ENCODE results near the gene DACH1. TPM values are rescaled to one million over a fixed set of nuclear protein-coding genes. Genes with fewer than 3 reads are reported as not detected.

DACH1 gene
- total and polyA plus RNA-seq, 9 of the 15 experiments (the other 6 are each of a cell fraction or from before 2014, with no cell fraction given), result 0.04 to 0.07 (median 0.04) TPM; not detected in 2

DNA sequence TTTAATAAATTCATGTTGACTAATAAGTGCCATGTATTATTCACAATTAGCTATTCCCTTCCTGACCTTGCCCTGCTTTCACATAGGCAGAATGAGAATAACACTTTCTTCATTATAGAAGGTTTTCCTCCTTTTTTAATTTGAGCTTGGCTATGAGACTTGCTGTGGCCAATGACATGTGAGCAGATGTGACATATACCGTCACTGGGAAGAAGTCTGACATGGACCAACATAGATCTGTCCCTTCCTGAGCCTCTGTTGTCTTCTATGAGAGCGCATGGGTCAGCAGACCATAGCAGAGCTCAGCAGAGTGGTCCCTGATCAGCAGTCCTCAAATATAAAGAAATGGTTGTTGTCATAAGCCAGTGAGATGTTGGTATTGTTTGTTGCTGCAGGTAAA lies 163.9 kb downstream of the DACH1 start:
- no TSS peak for BruUV-seq (replicated peaks)
- in situ Hi-C loops (cut with MboI), result no loop called here
- Histone ChIP-seq H3K4me3 (no peak overlapping the region), H4K20me1 (replicated peaks; ENCODE audit: control insufficient read depth, insufficient read depth, low read length) (no peaks in the 10 kb centered on the region), H3K9me3 (replicated peaks; ENCODE audit: control insufficient read depth, insufficient read depth, low read depth, low read length) (no peaks in the 10 kb centered on the region), H3K27me3 (ENCODE audit: control insufficient read depth in 2 of 2, insufficient read depth in 2 of 2, low read length in 2 of 2) (no peaks in the 10 kb centered on the region), H3K79me2 (ENCODE audit: control insufficient read depth, insufficient read depth, low read length) (no peaks in the 10 kb centered on the region), H3K9me1 (ENCODE audit: control insufficient read depth, insufficient read depth, low read length) (no peaks in the 10 kb centered on the region), H3K9ac (ENCODE audit: insufficient read depth in 1 of 2, low read depth in 2 of 2, low read length in 2 of 2) (no peak overlapping the region), H2AFZ (ENCODE audit: low read depth, low read length) (no peak overlapping the region), H3K36me3 (ENCODE audit: control insufficient read depth, insufficient read depth, low read length) (no peaks in the 10 kb centered on the region), H3K4me2 (ENCODE audit: insufficient read depth, low read length) (no peak overlapping the region), H3K27ac (ENCODE audit: extremely low read depth, low read depth, low read length) (no peak overlapping the region), H3K4me1 (replicated peaks in 1 of 2; ENCODE audit: control insufficient read depth in 2 of 2, insufficient read depth in 2 of 2, low read length in 2 of 2) (no peaks in the 10 kb centered on the region)
- ChIA-PET POLR2A (no interaction called here), CTCF (ENCODE audit: low intra/inter-chr PET ratio) (no interaction called here)
- DNase-seq (ENCODE audit: extremely low read depth in 1 of 4, low spot score in 3 of 4) (no peak), ATAC-seq (no peak), FAIRE-seq (no peak)
- intact Hi-C loops (cut with micrococcal nuclease), result no loop called here
- TF ChIP-seq PHB2 (IDR thresholded peaks at IDR 0.05; ENCODE audit: low read depth), result no peak
- WGBS (ENCODE audit: insufficient coverage, low coverage, missing lambda C conversion rate), result 14% methylated on average over 1 of the region's 2 CpGs

DNA sequence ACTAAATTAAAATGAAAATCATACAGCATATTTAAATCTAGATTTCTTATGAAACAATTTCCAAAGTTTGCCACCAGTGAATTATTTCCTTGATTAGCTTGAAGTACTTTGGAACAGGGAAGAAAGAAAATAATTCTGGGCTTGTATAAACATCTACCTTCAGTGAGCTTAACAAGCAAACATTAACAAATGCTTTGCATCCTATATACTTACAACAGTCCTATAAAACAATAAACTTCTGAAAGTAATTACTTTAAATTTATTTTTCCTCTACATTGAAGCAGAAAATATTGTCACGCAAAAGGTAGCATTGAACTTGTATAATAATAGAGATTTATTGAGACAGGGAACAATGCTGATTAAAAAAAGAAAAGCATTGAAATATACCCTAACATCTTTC lies 164.8 kb downstream of the DACH1 start:
- no peaks in the 10 kb centered on the region for H3K79me2 ChIP-seq (ENCODE audit: control insufficient read depth, insufficient read depth, low read length)
- no peak overlapping the region for H2AFZ ChIP-seq (ENCODE audit: low read depth, low read length)
- H3K9me3 ChIP-seq (replicated peaks; ENCODE audit: control insufficient read depth, insufficient read depth, low read depth, low read length), result no peaks in the 10 kb centered on the region
- ChIA-PET CTCF (ENCODE audit: low intra/inter-chr PET ratio) (no interaction called here), POLR2A (no interaction called here)
- 0% methylated on average over 1 of the region's 1 CpG for WGBS (ENCODE audit: insufficient coverage, low coverage, missing lambda C conversion rate)
- H3K9ac ChIP-seq (ENCODE audit: insufficient read depth in 1 of 2, low read depth in 2 of 2, low read length in 2 of 2), result no peak overlapping the region
- FAIRE-seq, result no peak
- H3K27ac ChIP-seq (ENCODE audit: extremely low read depth, low read depth, low read length), result no peak overlapping the region
- intact Hi-C loops (cut with micrococcal nuclease) (no loop called here), in situ Hi-C loops (cut with MboI) (no loop called here)
- no peak overlapping the region for H3K4me2 ChIP-seq (ENCODE audit: insufficient read depth, low read length)
- DNase-seq (ENCODE audit: extremely low read depth in 1 of 4, low spot score in 3 of 4), result no peak
- no peak for ATAC-seq
- no peaks in the 10 kb centered on the region for H3K27me3 ChIP-seq (ENCODE audit: control insufficient read depth in 2 of 2, insufficient read depth in 2 of 2, low read length in 2 of 2)
- no peaks in the 10 kb centered on the region for H3K36me3 ChIP-seq (ENCODE audit: control insufficient read depth, insufficient read depth, low read length)
- no TSS peak for BruUV-seq (replicated peaks)
- H4K20me1 ChIP-seq (replicated peaks; ENCODE audit: control insufficient read depth, insufficient read depth, low read length), result no peaks in the 10 kb centered on the region
- H3K4me1 ChIP-seq (replicated peaks in 1 of 2; ENCODE audit: control insufficient read depth in 2 of 2, insufficient read depth in 2 of 2, low read length in 2 of 2), result no peaks in the 10 kb centered on the region
- H3K4me3 ChIP-seq, result no peak overlapping the region
- H3K9me1 ChIP-seq (ENCODE audit: control insufficient read depth, insufficient read depth, low read length), result no peaks in the 10 kb centered on the region
- TF ChIP-seq, protein P1, sequence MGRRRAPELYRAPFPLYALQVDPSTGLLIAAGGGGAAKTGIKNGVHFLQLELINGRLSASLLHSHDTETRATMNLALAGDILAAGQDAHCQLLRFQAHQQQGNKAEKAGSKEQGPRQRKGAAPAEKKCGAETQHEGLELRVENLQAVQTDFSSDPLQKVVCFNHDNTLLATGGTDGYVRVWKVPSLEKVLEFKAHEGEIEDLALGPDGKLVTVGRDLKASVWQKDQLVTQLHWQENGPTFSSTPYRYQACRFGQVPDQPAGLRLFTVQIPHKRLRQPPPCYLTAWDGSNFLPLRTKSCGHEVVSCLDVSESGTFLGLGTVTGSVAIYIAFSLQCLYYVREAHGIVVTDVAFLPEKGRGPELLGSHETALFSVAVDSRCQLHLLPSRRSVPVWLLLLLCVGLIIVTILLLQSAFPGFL (CRISPR knock-in tag; IDR thresholded peaks at IDR 0.05), result no peak
- no peak for TF ChIP-seq ESRRB (CRISPR knock-in tag; IDR thresholded peaks at IDR 0.05; ENCODE audit: borderline replicate concordance)
- TF ChIP-seq, protein P2, sequence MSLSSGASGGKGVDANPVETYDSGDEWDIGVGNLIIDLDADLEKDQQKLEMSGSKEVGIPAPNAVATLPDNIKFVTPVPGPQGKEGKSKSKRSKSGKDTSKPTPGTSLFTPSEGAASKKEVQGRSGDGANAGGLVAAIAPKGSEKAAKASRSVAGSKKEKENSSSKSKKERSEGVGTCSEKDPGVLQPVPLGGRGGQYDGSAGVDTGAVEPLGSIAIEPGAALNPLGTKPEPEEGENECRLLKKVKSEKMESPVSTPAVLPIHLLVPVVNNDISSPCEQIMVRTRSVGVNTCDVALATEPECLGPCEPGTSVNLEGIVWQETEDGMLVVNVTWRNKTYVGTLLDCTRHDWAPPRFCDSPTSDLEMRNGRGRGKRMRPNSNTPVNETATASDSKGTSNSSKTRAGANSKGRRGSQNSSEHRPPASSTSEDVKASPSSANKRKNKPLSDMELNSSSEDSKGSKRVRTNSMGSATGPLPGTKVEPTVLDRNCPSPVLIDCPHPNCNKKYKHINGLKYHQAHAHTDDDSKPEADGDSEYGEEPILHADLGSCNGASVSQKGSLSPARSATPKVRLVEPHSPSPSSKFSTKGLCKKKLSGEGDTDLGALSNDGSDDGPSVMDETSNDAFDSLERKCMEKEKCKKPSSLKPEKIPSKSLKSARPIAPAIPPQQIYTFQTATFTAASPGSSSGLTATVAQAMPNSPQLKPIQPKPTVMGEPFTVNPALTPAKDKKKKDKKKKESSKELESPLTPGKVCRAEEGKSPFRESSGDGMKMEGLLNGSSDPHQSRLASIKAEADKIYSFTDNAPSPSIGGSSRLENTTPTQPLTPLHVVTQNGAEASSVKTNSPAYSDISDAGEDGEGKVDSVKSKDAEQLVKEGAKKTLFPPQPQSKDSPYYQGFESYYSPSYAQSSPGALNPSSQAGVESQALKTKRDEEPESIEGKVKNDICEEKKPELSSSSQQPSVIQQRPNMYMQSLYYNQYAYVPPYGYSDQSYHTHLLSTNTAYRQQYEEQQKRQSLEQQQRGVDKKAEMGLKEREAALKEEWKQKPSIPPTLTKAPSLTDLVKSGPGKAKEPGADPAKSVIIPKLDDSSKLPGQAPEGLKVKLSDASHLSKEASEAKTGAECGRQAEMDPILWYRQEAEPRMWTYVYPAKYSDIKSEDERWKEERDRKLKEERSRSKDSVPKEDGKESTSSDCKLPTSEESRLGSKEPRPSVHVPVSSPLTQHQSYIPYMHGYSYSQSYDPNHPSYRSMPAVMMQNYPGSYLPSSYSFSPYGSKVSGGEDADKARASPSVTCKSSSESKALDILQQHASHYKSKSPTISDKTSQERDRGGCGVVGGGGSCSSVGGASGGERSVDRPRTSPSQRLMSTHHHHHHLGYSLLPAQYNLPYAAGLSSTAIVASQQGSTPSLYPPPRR (CRISPR knock-in tag; IDR thresholded peaks at IDR 0.05; ENCODE audit: borderline replicate concordance), result no peak
- no peak for TF ChIP-seq NFATC3 (IDR thresholded peaks at IDR 0.05)
- TF ChIP-seq SIN3A (IDR thresholded peaks at IDR 0.05; ENCODE audit: borderline replicate concordance in 2 of 2, control insufficient read depth in 1 of 2, low read depth in 2 of 2, low read length in 2 of 2), result no peak
- TF ChIP-seq NCOA4 (IDR thresholded peaks at IDR 0.05; ENCODE audit: partially characterized antibody), result no peak
- no peak for TF ChIP-seq CHCHD3 (CRISPR knock-in tag; IDR thresholded peaks at IDR 0.05)
- TF ChIP-seq, protein P3, sequence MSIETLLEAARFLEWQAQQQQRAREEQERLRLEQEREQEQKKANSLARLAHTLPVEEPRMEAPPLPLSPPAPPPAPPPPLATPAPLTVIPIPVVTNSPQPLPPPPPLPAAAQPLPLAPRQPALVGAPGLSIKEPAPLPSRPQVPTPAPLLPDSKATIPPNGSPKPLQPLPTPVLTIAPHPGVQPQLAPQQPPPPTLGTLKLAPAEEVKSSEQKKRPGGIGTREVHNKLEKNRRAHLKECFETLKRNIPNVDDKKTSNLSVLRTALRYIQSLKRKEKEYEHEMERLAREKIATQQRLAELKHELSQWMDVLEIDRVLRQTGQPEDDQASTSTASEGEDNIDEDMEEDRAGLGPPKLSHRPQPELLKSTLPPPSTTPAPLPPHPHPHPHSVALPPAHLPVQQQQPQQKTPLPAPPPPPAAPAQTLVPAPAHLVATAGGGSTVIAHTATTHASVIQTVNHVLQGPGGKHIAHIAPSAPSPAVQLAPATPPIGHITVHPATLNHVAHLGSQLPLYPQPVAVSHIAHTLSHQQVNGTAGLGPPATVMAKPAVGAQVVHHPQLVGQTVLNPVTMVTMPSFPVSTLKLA (conservative IDR thresholded peaks at IDR 0.05), result no peak

All from K562 (cell line).